Endothelial cell of umbilical vein (primary cell): Measurements from ENCODE around the gene LAMB1. TPM values are rescaled to one million over a fixed set of nuclear protein-coding genes. Genes with fewer than 3 reads are reported as not detected.

Source experiments
- BruUV-seq: library from RNA; stranded (reverse); fragments of 400-500 nt; replicated peaks from 2 replicates; lab custom pipeline; 2021; lab: Mats Ljungman, UMichigan
- CTCF ChIA-PET: fragments of 300-600, 350-600 bp; sonication (Branson Sonifier 250); formaldehyde crosslinking; loops from one replicate; lab custom pipeline; 2021; ENCODE audit warnings: antibody characterized with exemption, inconsistent platforms; lab: Charles Lee
- POLR2A ChIA-PET: fragments of 300-600, 350-600 bp; sonication (Branson Sonifier 250); formaldehyde crosslinking; loops from one replicate; lab custom pipeline; 2021; ENCODE audit warnings: antibody characterized with exemption, inconsistent platforms; lab: Charles Lee
- DNase-seq: peaks from one replicate; pipeline ENCODE4 v3.0.0-alpha.2; 2011; ENCODE audit warnings: low read depth, low spot score
- FAIRE-seq: peaks from 2 replicates; lab custom pipeline; 2011; peaks lifted over from hg19 to GRCh38; lab: Jason Lieb, UNC
- H2AFZ ChIP-seq: 2 replicates; pipeline ENCODE4 v1.6.0; 2012; ENCODE audit warnings: low read depth, low read length, control low read depth, inconsistent platforms
- H3K27ac ChIP-seq: 2 replicates; pipeline ENCODE4 v1.5.1; 2011; ENCODE audit warnings: low read depth, mild to moderate bottlenecking, control low read depth, low read length, moderate library complexity; ENCODE audit not compliant: insufficient read depth
- H3K27me3 ChIP-seq, 2 experiments: 2 replicates each; pipeline versions ENCODE4 v1.6.0 to v1.6.1; 2011; ENCODE audit warnings: low read length in 2 of 2, mixed read lengths in 1 of 2; ENCODE audit not compliant: control insufficient read depth in 2 of 2, insufficient read depth in 2 of 2
- H3K36me3 ChIP-seq, 2 experiments: 2 replicates in 1 of 2; 3 replicates in 1 of 2; pipeline ENCODE4 v1.5.1; 2011; ENCODE audit warnings: low read length in 2 of 2, mild to moderate bottlenecking in 1 of 2, moderate library complexity in 1 of 2; ENCODE audit not compliant: control insufficient read depth in 2 of 2, insufficient read depth in 2 of 2; ENCODE audit errors: extremely low read depth in 1 of 2
- H3K4me1 ChIP-seq: 3 replicates; pipeline ENCODE4 v1.5.1; 2011; ENCODE audit warnings: mild to moderate bottlenecking, low read length; ENCODE audit not compliant: control insufficient read depth, insufficient read depth; ENCODE audit errors: extremely low read depth
- H3K4me2 ChIP-seq: 2 replicates; pipeline ENCODE4 v1.6.1; 2011; ENCODE audit warnings: low read length, control low read depth, mixed read lengths; ENCODE audit not compliant: insufficient read depth
- H3K4me3 ChIP-seq, 3 experiments: fragments of 200-600 bp in 1 of 3; sonication (generic), shearing (Covaris generic) in 1 of 3; replicated peaks in 1 of 3; 2 replicates each; pipeline ENCODE4 v1.5.1; 2011 to 2016; ENCODE audit warnings: control low read depth in 3 of 3, low read length in 3 of 3, mild to moderate bottlenecking in 2 of 3, inconsistent platforms in 1 of 3, low read depth in 1 of 3, moderate library complexity in 1 of 3; ENCODE audit not compliant: insufficient read depth in 1 of 3
- H3K79me2 ChIP-seq: 2 replicates; pipeline ENCODE4 v1.6.0; 2012; ENCODE audit warnings: low read length, inconsistent platforms; ENCODE audit not compliant: control insufficient read depth, insufficient read depth
- H3K9ac ChIP-seq: replicated peaks from 2 replicates; pipeline ENCODE3; 2011; ENCODE audit warnings: low read length, control low read depth; ENCODE audit not compliant: insufficient read depth; ENCODE audit errors: extremely low read depth
- H3K9me1 ChIP-seq: replicated peaks from 3 replicates; pipeline ENCODE4 v1.6.0; 2011; ENCODE audit warnings: mild to moderate bottlenecking, low read length; ENCODE audit not compliant: control insufficient read depth, insufficient read depth; ENCODE audit errors: extremely low read depth
- H3K9me3 ChIP-seq: replicated peaks from 2 replicates; pipeline ENCODE4 v1.5.1; 2012; ENCODE audit warnings: low read length, inconsistent platforms; ENCODE audit not compliant: control insufficient read depth, insufficient read depth
- H4K20me1 ChIP-seq: replicated peaks from 2 replicates; pipeline ENCODE3; 2011; ENCODE audit warnings: mild to moderate bottlenecking, low read length; ENCODE audit not compliant: control insufficient read depth, insufficient read depth; ENCODE audit errors: extremely low read depth
- CTCF ChIP-seq, 2 donors: IDR thresholded peaks; 1 replicate in 1 of 2; 2 replicates in 1 of 2; pipeline ENCODE4 v1.5.1; 2011; ENCODE audit warnings: low read length in 2 of 2, mild to moderate bottlenecking in 2 of 2, moderate library complexity in 2 of 2, control low read depth in 1 of 2, inconsistent platforms in 1 of 2, low read depth in 1 of 2; ENCODE audit not compliant: insufficient read depth in 1 of 2; ENCODE audit errors: extremely low read depth in 1 of 2
- EZH2 ChIP-seq: IDR thresholded peaks from 2 replicates; pipeline ENCODE4 v1.6.1; 2012; ENCODE audit warnings: borderline replicate concordance, low read depth, mild to moderate bottlenecking, moderate library complexity, low read length, inconsistent platforms; ENCODE audit not compliant: severe bottlenecking
- FOS ChIP-seq: IDR thresholded peaks from 2 replicates; pipeline ENCODE4 v1.6.1; 2011; ENCODE audit warnings: mild to moderate bottlenecking, low read length, moderate library complexity, borderline replicate concordance; ENCODE audit not compliant: insufficient read depth
- GATA2 ChIP-seq: IDR thresholded peaks from 2 replicates; pipeline ENCODE4 v1.7.0; 2011; ENCODE audit warnings: low read depth, mild to moderate bottlenecking, moderate library complexity, mixed read lengths, low read length; ENCODE audit not compliant: insufficient read length, insufficient read depth
- JUN ChIP-seq: IDR thresholded peaks from 2 replicates; pipeline ENCODE4 v1.6.1; 2011; ENCODE audit warnings: borderline replicate concordance, low read depth; ENCODE audit not compliant: insufficient read length, insufficient read depth
- MAX ChIP-seq: IDR thresholded peaks from 2 replicates; pipeline ENCODE4 v1.6.1; 2011; ENCODE audit not compliant: insufficient read depth, insufficient read length
- MYC ChIP-seq: IDR thresholded peaks from one replicate; pipeline ENCODE4 v1.6.1; 2011; ENCODE audit warnings: mild to moderate bottlenecking, low read depth, low read length
- POLR2A ChIP-seq: IDR thresholded peaks from 2 replicates; pipeline ENCODE4 v1.6.1; 2012; ENCODE audit warnings: low read depth, mild to moderate bottlenecking, control low read depth, low read length
- POLR2AphosphoS5 ChIP-seq: IDR thresholded peaks from 2 replicates; pipeline ENCODE4 v1.6.1; 2012; ENCODE audit warnings: low read depth, mild to moderate bottlenecking, control low read depth, low read length, moderate library complexity; ENCODE audit not compliant: insufficient read depth
- dilution Hi-C: fragments of 300-500 bp; cut with MboI; formaldehyde crosslinking; loops from one replicate; pipeline ENCODE4 v1.15.0; 2019; ENCODE audit warnings: low sequenced_read_pairs; ENCODE audit not compliant: extremely low pct_ligation_motif_present
- intact Hi-C: fragments of 100-400 bp; cut with micrococcal nuclease; formaldehyde crosslinking; loops from one replicate; pipeline ENCODE4 v1.10.0; 2022
- polyA plus RNA-seq, 4 experiments: library from polyadenylated mRNA; depleted of rRNA in 3 of 4; stranded (reverse) in 3 of 4; unstranded in 1 of 4; fragments of >200 nt; gene quantifications; 2 replicates each; pipeline versions ENCODE4 v1.2.1 to v1.2.3, GENCODE V29; 2011 to 2012; ENCODE audit warnings: missing spikeins in 1 of 4
- total RNA-seq: library from RNA; stranded (reverse); gene quantifications from 2 replicates; pipeline ENCODE4 v1.2.3, GENCODE V29; 2021

Gene LAMB1
- total and polyA plus RNA-seq, 2 donors (not counting 3 experiments of a cell fraction or from before 2014, with no cell fraction given) = 588 to 703 TPM

- H3K9me3 ChIP-seq = no peaks in the 10 kb centered on the region
- H3K27me3 ChIP-seq = no peaks in the 10 kb centered on the region
- no peak for DNase-seq
- intact Hi-C loops (no loop called here), dilution Hi-C loops (no loop called here)
- no peak for FAIRE-seq
- no peak overlapping the region for H3K9ac ChIP-seq
- H3K4me2 ChIP-seq = no peak overlapping the region
- H3K36me3 ChIP-seq = peaks cover 58 to 78% of the 10 kb centered on the region in 2 experiments
- no peak overlapping the region for H3K27ac ChIP-seq
- no peaks in the 10 kb centered on the region for H3K9me1 ChIP-seq
- ChIA-PET POLR2A (no interaction called here), CTCF (interaction anchor here (1.4 to 4.5 kb wide), 5 partner anchors 9 to 166 kb away, joined by 3 to 29 read pairs (median 4); no protein-coding TSS in a partner anchor)
- H3K4me1 ChIP-seq = peaks cover 11% of the 10 kb centered on the region
- no peak overlapping the region for H3K4me3 ChIP-seq
- peaks cover 88% of the 10 kb centered on the region for H3K79me2 ChIP-seq
- no peak overlapping the region for H2AFZ ChIP-seq
- H4K20me1 ChIP-seq = peaks cover 12% of the 10 kb centered on the region
- TF ChIP-seq CTCF (IDR thresholded peaks at IDR 0.05; ENCODE audit: extremely low read depth in 1 of 2, insufficient read depth in 1 of 2, low read depth in 1 of 2, low read length in 2 of 2) (no peak), EZH2 (no peak), POLR2AphosphoS5 (no peak), MYC (no peak), POLR2A (no peak), MAX (no peak), FOS (no peak), JUN (no peak), GATA2 (no peak)
- BruUV-seq = no TSS peak
Measured at GRCh38 chr7:107980171-107980570, 22.8 kb downstream of the LAMB1 start.
